ENCODE results near the gene MNT. TPM values are rescaled to one million over a fixed set of nuclear protein-coding genes. Genes with fewer than 3 reads are reported as not detected.

Gene MNT
- total RNA-seq, 1 donor = 12.2 TPM

DNA sequence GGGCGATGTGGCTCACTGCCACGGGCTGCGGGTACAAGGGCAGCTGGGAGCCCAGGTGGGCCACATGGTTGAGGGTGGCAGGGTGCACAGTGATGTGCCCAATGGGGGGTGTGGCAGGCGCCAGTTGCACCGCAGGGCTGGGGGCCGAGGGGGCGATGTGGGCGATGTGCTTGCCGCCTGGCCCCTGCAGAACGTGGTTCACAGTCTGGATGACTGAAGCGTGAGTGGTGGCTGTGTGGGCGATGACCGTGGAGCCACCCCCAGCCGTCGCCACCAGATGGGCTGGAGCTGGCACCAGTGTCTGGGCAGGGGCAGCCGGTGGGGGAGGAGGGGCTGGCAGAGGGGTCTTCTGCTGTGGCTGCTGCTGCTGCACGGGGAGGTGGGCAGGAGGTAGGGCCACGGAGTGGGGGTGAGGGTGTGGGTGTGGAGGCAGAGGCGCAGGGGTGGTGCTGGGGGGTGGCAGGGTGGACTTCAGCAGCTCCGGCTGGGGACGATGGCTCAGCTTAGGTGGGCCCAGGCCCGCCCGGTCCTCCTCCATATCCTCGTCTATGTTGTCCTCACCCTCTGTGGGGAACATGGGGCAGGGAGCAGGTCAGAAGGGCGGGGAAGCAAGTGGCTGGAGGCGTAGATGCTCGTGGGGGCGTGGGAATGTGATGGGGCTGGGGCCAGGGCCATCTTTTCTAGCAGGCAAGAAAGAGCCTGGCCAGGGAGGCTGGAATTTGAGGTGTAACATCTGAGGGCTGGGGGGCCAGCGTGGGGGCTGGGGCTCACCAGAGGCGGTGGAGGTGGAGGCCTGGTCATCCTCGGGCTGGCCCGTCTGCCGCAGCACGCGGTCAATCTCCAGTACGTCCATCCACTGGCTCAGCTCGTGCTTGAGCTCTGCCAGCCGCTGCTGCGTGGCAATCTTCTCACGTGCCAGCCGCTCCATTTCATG lies 13.5 kb downstream of the MNT start:
- H3K4me3 ChIP-seq (ENCODE audit: low read depth, low read length) = no peak overlapping the region
- no peak for DNase-seq (ENCODE audit: low read depth)
- TF ChIP-seq, protein P1, sequence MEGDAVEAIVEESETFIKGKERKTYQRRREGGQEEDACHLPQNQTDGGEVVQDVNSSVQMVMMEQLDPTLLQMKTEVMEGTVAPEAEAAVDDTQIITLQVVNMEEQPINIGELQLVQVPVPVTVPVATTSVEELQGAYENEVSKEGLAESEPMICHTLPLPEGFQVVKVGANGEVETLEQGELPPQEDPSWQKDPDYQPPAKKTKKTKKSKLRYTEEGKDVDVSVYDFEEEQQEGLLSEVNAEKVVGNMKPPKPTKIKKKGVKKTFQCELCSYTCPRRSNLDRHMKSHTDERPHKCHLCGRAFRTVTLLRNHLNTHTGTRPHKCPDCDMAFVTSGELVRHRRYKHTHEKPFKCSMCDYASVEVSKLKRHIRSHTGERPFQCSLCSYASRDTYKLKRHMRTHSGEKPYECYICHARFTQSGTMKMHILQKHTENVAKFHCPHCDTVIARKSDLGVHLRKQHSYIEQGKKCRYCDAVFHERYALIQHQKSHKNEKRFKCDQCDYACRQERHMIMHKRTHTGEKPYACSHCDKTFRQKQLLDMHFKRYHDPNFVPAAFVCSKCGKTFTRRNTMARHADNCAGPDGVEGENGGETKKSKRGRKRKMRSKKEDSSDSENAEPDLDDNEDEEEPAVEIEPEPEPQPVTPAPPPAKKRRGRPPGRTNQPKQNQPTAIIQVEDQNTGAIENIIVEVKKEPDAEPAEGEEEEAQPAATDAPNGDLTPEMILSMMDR (IDR thresholded peaks at IDR 0.05; ENCODE audit: insufficient read depth, low read length) = no peak

DNA sequence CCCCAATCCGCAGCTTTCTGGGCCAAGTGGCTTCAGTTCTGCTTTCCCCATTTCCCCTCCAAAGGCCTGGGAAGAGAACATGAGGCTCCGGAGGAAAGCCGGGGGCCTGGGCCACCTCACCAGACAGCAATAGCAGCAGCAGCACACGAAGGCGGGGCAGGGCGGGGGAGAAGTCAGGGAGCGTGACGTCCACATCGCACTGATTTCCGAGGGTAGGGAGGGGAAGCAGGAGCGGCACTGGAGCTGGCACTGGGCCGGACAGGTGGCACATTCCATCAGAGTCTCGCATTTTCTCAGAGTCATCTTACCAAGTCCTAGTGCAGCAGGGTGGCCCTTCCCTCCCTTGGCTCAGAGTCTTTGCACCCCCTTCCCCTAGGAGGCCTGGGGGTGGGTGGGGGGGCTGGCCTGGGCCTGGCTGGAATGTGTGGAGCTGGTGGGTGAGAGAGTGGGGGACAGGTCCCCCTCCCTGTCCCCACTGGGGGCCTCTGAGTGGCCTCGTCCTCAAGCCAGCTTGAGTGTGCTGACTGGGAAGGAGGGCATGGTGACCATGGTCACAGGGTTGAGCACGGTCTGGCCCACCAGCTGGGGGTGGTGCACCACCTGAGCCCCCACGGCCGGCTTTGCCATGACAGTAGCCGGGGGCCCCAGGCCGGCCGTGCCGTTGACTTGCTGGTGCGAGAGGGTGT lies 14.3 kb downstream of the MNT start:
- DNase-seq (ENCODE audit: low read depth) = no peak
- H3K4me3 ChIP-seq (ENCODE audit: low read depth, low read length) = no peak overlapping the region
- TF ChIP-seq, protein P1 (IDR thresholded peaks at IDR 0.05; ENCODE audit: insufficient read depth, low read length) = no peak

DNA sequence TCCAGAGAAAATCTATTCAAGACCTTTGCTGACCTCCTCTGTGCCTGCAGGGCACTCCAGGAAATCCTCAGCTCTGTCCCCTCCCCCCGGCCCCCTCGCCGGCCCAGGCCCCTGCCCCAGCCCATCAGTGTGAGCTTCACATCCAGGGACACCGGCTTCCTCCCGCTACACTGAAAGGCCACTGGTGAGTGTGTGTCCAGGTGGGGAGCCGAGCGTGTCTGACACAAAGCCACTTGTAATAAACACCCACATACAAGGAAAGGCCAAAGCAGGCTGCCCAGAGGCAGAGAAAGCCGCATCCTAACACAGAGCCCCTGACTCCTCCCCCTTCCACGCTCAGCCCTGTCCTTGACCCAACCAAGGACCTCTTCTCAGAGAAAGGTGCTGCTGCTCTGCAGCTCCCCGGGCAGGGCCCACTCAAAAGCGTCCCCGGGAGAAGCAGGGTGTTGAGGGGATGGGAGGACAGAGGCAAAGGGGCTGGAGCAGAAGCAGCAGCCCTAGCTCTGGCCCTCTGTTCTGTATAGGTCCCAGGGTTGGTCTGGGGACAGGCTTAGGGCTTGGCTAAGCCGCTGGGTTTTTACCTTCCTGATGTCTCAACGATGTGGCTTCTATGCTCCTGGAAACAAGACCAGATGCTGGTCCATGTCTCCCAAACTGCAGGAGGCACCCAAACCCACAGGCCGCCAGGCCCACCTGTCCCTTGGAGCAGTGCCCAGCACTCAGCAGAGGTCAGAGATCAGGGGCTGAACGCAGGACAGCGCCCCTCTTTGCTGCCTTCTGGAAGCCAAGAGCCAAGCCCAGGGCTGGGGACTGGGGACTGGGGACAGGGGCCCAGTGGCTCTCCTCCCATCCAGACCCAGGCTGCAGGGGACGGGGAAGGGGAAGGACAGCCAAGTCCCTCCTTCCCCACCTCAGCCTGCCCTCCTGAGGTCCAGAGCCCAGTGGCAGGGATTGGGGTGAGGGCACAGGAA lies 15.3 kb downstream of the MNT start:
- no peak for DNase-seq (ENCODE audit: low read depth)
- TF ChIP-seq, protein P1 (IDR thresholded peaks at IDR 0.05; ENCODE audit: insufficient read depth, low read length) = no peak
- H3K4me3 ChIP-seq (ENCODE audit: low read depth, low read length) = no peak overlapping the region

DNA sequence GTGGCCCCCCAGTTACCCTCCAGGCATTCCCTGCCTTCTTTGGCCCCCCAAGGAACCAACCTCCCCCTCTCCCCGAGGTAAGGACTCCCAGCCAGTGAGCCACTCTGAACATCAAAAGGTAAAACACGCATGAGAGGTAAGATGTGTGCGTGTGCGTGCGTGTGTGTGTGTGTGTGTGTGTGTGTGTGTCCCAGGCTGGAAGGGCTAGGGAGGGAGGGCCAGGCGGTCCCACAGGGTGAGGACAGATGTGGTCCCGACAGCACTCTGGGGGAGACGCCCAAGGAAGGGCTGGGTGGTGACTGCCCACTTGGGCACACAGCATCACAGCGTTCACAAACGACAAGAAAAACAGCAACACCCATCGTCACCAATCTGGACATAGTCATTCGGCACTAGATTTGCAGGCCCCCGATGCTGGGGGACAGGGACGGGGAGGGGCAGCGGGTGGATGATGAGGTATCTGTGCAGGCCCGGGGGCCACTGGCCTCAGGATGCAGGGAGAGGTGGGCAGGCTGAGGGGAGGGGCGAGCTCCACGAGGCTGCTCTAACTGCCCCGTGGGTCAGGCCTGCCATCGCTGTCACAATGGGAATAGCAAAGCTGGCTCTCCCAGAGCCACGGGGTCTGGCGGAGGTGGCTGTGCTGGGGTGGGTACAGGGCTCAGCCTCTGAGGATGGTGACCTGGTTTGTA lies 16.3 kb downstream of the MNT start:
- TF ChIP-seq, protein P1 (IDR thresholded peaks at IDR 0.05; ENCODE audit: insufficient read depth, low read length) = no peak
- DNase-seq (ENCODE audit: low read depth) = no peak
- H3K4me3 ChIP-seq (ENCODE audit: low read depth, low read length) = no peak overlapping the region

DNA sequence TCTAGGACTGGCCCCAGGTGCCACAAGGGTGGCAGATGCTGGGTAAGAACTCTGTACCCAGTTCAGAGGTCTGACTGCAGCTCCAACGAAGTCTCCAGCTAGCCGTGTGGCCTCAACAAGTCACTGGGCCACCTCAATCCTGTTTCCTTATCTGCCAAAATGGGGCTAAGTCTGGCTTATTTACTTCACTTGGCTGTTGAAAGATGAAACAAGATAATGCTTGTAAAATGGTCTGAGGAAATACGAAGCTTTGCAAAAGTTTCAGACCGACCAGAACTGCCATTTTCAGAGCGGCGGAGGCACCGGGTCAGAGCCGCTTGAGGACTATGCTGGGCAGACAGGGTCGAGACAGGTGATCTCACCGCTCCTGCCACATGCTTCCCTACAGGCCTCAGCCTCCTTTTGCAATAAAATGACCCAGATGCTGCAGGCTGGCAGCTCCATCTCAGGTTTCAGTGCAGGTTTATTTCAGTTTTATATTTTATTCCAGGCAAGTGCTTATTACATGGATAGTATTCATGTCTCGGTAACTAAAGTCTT lies 17.2 kb downstream of the MNT start:
- TF ChIP-seq, protein P1 (IDR thresholded peaks at IDR 0.05; ENCODE audit: insufficient read depth, low read length) = no peak
- no peak overlapping the region for H3K4me3 ChIP-seq (ENCODE audit: low read depth, low read length)
- DNase-seq (ENCODE audit: low read depth) = no peak

Measured in fibroblast of the aortic adventitia (primary cell).